ENCODE results near the gene NAIF1.
A peak's percentile ranks its signal among the peaks of the same experiment; 100 is the strongest.

Gene NAIF1

DNA sequence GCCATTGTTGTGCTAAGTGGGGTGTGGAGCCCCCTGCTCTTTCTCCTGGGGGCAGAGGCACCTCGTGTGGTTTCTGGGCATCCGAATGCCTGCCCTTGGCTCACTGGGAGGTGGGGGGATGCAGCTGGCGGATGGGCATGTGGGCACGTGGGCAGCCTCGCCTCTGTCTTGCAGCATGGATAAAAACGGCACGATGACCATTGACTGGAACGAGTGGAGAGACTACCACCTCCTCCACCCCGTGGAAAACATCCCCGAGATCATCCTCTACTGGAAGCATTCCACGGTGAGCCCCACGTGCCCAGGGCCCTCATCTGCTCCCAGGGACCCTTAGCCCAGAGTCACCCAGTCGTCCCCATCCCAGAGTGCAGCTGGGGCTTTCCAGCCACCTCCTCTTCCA lies 35.1 kb upstream of the NAIF1 start:
- no peak for FAIRE-seq

DNA sequence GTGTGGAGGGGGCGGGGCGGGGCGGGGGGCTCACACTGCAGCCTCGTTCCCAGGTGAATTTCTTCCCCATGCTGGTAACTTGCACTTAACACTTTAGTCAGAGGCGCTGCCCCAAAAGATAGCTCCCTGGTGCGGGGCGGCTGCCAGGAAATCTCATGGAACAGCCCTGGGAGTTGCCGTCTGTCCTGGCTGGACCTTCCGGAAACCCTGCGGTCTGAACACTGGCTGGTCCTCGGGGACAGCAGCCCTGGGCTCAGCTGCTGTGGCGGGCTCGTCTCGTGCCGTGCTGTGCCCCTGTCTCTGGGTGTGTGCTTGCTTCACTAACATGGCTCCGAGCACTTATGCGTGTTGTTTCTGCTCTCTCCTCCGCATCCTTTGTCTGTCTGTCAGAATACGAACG lies 34.6 kb upstream of the NAIF1 start:
- FAIRE-seq = no peak

DNA sequence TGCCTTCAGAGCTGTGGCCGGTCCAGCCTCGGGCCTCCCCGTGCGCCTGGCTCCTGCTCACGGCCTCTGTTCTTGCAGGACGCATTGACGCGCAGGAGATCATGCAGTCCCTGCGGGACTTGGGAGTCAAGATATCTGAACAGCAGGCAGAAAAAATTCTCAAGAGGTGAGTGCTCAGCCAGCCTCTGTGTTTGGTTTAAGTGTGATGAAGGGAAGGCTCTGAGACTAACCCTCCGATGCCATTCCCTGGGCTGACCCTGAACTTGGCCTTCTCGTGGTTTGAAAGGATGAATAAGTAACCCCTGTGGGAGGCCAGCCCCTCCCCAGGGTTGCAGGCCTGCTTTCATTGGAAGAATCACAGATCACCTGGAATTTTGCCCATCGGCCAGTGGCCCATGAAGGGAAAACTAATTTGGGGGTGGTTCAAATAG lies 34.1 kb upstream of the NAIF1 start:
- no peak for FAIRE-seq

DNA sequence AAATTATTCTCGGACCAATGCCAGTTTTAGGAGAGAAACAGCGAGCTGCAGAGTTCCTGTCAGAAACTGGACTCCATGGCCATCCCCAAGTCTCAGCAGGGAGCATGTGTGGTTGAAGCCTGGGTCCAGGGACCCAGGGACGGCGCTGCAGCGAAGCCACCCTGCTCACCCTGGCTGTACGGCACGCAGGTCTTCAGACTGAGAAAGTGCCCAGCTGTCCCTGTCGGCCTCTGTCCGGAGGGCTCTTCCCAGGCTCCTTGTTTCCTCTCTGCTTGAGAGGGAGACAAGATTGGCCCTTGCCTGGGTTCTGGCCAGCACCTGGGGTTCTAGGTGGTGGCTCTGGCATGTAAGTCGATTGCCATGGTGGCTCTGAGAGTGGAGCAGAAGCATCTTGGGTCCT lies 33.5 kb upstream of the NAIF1 start:
- FAIRE-seq = no peak

DNA sequence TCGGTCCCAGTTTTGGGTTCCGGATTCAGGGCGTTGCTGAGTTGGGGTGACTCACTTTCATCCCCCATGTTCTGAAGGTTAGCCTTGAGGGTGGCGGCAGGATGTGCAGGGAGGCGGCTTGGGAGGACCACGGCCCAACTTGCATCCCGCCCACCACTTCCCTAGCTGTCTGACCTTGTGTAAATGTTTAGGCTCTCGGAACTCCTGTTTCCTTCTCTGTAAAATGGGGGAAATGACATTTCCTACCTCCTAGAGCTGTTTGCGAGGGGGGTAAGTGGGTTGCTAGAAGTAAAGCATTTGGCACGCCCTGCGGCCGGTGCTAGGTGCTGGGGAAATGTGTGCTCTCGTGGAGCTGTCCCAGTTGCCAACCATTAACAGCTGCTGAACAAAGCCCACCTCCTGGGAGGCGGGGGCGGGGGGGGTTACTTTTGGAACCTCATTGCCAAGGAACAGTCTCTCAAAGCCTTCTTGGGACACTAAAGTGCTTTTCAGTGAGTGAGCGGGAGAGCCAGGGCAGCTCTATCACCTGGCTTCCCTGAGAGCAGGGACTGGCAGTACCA lies 32.9 kb upstream of the NAIF1 start:
- FAIRE-seq = no peak

DNA sequence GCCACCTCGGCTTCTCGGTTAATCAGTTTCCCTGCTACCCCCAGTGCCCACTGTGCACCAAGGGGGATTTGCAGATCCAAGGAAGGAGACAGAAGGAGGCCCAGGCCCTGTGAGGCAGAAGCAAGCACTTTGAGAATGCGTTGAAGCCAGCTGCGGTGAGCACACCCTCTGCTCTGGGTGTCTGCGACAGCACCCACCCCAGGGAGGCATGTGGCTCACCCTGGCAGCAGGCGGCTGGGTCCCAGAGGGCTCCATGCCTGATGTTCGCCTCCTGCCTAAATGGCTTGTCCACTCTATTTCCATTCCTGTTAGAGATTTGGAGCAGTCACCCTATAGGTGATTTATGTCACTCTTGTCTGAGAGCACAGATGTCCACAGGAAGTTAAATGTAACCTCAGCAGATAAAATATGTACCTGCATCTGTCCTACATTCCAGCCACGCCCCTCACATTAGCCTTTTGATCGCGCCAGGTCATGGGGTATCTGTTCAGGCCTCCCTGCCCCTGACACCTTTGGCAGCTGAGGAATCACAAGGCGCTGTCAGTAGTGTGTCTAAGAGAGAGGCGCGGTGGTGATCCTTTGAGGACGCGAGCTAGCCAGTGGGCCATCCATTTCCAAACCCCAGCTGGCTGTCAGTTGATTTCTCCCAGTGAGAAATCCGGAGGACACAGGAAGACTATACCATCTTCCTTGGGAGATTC lies 32.3 kb upstream of the NAIF1 start:
- no peak for FAIRE-seq

DNA sequence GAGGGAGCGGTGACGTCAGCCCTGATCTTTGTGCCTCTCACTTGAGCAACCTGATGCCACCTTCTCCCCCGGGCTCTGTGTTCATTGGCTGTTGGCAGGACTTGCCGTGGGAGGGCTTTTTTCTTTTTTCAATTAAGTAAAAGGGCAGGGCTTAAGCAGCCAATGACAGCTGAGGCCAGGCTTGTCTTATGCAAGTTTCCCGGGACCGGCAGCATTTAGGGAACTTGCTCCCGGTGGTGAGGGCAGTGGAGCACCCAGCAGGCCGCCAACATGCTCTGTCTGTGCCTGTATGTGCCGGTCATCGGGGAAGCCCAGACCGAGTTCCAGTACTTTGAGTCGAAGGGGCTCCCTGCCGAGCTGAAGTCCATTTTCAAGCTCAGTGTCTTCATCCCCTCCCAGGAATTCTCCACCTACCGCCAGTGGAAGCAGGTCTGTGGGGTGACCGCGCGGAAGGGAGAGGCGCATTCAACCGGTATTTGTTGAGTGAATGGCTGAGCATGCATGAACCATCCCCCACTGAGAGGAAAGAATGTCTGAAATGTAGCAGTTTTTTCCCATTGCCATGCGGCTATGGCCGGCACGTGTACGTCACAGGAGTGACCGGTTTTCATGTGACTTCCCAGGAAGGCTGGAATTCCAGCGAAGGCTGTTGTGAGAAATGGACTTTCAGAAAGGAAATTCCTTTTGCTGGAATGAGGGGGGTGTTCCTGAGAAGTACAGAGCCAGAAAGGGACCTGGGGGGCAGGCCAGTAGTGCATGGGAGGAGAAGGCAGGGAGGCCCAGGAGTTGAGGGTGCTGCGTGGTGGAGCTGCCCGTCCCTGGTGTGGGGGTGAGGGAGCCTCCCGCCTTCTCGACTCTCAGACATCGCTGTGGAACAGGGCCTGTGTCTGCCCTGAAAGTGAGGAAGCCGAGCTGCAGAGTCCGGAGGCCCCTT lies 31.4 kb upstream of the NAIF1 start:
- no peak for FAIRE-seq

DNA sequence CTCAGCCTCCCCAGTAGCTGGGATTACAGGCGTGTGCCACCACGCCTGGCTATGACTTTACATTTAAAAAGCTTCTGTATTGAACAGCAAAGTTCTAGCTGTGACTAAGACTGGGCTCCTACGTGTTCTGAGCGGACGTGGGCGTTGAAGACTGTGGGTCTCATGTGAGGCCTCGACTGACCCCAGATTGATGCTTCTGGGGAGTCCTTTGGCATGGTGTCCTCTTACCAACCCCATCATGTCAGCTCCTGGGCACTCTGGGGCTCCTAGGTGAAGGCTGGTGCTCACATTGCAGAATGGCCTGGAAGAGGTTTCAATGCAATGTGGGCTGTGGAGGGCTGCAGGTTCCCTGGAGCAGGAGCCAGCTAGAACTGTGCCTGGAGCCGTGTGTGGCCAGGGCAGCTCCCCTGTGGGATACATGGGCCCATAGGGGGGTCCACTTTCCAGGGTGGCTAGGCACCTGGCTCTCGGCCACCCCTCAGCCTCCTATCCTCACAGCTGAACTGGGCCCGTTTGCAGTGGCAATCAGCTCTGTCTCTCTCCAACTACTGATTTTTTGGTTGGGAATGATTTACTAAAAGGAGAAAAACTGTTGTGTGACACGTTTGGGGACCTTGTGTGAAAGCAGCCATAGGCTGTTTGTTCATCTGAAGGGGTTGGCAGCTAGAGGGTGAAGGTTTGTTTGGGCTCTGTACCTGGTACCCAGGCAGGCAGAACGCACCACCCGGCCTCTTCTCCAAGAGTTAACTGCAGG lies 30.6 kb upstream of the NAIF1 start:
- FAIRE-seq = no peak

DNA sequence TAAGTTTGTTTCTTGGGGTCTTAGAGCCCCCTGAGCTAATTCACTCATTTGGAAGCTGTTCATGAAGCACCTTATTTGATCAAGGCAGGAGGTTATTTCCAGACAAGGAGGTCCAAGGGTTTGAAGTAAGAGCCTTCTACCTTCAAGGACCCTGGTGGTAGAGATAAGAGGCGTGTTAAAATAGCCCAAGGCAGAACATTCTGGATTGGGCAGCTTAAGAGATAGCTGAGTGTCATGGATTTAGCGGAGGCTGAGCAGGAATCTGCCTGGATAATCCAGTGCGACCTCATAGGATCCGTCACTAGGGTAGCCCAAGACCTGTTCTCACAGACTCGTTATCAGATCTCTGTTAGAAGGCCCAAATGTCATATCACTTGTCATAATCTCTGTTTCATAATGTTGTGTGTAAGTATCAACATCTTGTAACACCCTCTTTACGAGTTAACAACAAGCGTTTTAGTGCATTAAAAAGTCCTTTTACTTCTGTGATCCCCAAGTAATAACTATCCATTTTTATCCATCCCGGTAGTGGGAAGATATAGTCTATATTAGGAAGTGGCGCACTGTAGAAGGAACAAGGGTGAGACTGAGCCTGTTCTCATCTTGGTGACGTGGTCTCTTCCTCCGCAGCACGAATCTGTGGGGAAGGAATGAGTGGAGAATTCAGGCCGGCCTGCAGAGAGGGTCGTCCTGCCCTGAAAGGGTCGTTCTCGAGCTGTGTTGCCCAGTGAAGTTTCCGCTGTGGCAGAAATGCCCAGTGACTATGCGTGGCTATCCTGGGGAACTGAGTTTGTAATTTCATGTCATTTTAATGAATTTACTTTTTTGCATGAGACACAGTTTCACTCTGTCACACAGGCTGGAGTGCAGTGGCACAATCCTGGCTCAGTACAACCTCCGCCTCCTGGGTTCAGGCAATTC lies 29.8 kb upstream of the NAIF1 start:
- no peak for FAIRE-seq

DNA sequence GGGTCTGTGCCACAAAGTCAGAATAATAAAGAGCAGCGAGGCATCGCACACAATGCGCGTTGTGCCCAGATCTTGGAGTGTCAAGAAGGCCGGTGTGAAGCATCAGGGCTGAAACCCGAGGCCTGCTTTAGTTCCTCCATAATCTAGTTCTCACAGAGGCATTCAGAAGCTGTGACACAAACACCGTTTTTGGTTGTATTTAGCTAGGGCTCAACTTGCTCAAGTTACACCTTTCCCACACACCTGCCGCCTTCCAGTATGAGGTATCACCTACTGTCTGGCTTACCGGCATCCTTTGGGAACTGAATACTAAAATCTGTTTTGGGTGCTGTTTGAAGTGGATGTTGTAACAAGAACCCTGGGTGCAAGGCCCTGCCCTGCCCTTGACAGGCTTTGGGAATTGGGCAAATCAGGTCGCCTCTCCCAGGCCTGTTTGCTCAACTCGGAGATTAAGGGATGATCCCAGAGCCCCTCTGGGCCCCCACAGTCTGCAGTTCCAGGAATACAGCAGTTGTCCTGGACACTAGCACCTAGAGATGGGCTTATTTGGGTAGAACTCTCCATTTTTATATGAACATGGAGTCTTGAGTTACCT lies 27.9 kb upstream of the NAIF1 start:
- FAIRE-seq = no peak

DNA sequence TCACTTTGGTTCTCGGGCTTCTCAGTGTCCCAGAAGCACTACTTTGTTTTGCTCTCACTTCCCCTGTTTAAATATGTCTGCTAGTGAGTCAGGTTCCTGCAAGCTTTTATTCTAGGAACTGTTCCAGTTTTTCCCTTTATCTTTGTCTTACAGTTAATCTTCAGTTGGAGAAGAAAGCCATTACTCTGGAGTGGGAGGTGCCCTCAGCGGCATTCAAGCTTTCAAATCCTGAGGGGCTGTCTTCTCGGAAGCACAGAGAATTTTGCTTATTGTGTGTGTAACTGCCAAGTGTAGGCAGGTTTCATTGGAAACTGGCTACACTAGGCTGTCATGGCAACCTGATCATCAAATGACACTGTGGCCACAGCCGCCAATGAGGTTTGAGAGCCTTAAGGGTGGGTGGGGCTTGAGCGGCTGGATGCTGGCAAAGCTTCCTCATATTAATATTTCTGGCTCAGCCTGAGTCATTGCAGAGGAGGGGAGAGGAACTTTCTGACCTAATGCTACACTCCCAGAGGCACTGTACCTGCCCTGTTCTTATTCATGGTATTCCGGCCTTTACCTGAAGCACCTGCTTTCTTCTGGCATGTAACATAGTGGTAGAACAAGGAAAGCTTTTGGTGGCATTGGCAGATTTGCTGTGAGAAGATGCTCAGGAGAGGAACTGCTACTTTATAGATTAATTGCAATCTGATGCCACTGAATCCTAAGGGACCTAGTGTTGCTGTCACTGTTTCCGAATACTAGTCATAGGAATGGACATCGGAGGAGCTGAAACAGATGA lies 27.2 kb upstream of the NAIF1 start:
- FAIRE-seq = peak; percentile 61

DNA sequence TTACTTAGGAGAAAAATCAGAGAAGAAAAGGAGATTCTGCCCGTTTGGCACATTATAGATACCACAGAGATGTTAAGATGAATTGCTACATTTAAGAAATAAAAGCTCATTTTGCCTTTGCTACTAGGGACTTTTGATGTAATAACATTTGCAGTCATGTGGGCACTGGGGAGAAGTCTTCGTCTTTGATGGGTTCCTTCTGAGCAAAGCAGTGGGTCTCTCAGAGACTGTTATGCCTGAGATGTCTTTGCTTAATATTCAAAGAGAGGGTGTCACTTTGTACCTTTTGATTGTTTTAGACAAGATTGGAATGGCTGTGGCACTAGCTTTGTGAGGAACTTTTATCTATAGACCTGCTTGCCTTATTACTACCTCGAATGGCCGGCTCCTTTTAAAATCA lies 25.9 kb upstream of the NAIF1 start:
- FAIRE-seq = no peak

DNA sequence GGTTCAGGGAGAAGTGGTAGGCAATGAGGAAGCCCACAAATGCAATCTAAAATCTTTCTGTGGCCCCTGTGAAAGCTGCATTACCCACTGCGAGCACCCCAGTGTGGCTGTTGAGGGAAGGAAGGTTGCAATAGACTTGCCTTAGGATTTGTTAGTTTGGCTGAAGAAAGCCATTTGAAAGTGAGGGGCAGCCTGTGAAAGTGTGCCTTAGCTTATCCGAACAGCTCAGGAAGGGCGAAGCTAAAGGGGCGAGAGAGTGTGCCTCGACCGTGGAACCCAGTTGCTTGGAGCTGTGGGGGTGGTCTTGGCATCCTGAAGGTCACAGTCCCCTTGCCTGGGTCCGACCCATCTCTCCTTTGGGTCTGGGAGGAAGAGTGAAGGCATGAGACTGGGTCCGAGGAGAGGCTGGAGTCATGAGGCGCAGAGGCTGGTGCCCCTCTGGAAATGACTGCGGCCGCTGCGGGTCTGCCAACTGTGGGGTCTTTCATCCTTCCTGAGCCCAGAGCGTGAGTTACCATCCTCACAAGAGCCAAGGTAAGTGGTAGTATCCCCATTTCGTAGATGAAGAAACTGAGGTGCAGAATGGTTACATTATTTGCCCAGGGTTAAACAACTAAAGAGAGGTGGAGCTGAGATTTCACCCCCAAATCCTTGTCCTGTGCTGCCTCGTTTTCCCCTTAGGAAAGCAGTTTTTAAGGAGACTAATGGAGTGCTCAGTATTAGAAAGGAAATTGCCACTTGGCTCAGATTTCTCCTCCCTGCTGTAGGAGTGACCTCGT lies 25.3 kb upstream of the NAIF1 start:
- FAIRE-seq = no peak

DNA sequence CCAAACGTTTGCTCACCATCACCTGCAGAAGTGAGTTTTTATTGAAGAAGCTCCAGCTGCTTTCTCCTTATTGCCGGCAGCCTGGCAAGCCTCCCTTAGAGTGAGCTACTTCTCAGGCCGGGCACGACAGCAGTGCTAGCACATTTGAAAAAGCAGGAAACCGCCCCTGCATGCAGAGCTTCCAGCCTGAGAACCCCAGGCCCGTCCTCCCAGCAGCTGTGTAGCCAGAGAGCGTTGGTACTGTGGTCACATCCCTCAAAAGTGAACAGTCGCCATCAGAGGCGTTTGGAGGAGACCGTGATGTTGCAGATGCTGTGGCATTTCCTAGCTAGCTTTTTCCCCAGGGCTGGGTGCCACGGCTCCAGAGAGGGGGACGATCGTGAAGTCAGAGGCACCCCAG lies 24.5 kb upstream of the NAIF1 start:
- no peak for FAIRE-seq

DNA sequence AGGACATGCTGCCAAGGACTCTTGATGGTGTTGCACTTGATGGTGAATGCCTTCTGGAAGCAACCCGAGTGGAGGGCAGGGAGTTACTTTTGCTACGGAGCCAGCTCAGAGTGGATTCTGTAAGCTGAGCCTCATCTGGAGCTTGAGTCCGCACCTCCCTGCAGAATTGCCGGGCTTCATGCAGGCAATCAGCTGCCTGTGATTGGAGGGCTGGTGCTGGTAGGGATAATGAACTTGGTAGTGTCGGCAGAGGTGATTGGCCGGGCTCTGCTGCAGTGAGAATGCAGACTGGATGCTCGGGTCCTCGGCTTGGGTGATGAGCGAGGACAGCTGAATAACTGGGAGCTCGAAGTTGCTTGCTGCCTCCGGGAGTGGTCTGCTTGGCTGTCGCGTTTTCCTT lies 24.0 kb upstream of the NAIF1 start:
- FAIRE-seq = no peak

DNA sequence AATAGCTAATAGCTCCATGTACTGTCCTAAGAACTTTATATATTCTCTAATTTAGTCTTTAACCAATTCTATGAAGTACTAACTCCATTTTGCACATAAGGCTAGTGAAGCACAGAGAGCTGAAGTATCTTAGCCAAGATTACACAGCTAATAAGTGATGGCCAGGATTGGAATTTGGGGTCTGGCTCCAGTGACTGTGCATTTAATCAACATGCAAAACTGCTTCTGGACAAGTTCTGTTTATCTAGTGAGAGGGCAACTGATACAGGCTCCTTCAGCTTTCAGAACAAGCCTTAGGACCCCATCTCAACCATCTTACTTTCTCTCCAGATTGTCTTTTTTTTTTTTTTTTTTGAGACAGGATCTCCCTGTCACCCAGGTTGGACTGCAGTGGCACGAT lies 22.2 kb upstream of the NAIF1 start:
- FAIRE-seq = no peak

DNA sequence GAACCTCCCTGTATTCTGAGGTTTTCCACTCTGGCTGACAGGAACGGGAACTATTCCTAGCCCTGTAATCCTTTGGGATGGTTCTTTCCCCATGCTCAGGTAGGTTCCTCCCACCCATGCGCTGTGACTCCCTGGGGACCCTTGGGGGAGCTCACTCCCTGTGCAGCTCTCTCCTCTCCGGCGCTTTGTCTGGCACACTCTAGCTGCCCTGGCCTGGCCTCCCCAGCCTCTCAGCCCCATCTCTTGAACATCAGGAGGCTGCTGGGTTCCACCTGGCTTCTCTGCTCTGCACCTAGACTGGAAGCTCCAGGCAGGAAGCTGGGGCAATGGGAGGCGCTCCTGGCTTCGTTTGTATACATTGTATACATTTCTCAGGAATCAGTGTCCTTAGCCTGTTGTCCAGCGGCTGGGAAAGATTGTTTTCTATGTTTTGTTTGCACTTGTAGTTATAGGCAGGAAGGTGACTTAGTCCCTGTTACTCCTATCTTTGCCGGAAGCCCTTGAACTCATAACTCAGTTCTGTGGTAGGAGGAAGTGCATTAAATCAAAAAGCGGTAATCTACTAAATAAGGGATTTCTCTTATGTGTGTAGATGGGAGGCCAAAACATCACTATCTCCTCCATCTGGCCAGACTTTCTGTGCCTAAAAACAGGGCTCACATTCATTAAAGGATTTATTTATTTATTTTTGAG lies 21.3 kb upstream of the NAIF1 start:
- no peak for FAIRE-seq

DNA sequence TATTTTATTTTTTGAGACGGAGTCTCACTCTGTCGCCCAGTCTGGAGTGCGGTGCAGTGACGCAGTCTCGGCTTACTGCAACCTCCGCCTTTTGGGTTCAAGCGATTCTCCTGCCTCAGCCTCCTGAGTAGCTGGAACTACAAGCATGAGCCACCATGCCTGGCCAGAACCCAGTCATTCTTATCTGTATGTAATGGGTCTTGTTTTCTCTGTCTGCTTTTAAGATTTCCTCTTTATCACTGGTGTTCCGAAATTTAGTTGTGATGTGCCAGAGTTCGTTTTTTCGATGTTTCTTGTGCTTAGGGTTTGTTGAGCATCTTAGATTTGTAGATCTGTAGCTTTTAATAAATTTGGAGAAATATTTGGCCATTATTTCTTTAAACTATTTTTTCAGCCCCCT lies 20.1 kb upstream of the NAIF1 start:
- FAIRE-seq = no peak

DNA sequence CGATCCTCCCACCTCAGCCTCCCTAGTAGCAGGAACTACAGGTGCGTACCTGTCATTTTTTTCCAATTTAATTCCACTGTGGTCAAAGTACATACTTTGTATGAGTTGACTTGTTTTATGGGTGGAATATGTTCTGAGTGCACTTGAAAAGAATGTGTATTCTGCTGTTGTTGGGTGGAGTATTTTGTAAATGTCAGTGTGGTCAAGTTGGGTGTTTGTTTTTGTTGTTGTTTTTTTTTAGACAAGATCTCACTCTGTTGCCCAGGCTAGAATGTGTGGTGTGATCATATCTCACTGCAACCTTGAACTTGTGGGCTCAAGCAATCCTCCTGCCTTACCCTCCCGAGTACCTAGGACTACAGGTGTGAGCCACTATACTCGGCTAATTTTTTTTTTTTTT lies 18.8 kb upstream of the NAIF1 start:
- FAIRE-seq = no peak

Data from endometrium (tissue), 2 donors.